GM19025 (cell line): ENCODE measurements around the gene CD226.
"Not testable (repeated sequence)": the region's sequence is repeated elsewhere in the genome, so short reads cannot be mapped to it uniquely, and the experiment has no call there.

ENCODE experiments used
- ATAC-seq: cut with Tn5 transposase; IDR thresholded peaks from one replicate; pipeline ENCODE4 v1.9.1; 2021; ENCODE audit warnings: mild to moderate bottlenecking, low read depth, moderate library complexity; ENCODE audit not compliant: unreplicated experiment

CD226 gene

GRCh38 chr18:69947361-69948133 lies at the start of gene CD226:
Gene CD226 (minus strand): TSS chr18:69947873. CDS start chr18:69947406, 467 bp downstream.
- ATAC-seq = peak; percentile 35

DNA sequence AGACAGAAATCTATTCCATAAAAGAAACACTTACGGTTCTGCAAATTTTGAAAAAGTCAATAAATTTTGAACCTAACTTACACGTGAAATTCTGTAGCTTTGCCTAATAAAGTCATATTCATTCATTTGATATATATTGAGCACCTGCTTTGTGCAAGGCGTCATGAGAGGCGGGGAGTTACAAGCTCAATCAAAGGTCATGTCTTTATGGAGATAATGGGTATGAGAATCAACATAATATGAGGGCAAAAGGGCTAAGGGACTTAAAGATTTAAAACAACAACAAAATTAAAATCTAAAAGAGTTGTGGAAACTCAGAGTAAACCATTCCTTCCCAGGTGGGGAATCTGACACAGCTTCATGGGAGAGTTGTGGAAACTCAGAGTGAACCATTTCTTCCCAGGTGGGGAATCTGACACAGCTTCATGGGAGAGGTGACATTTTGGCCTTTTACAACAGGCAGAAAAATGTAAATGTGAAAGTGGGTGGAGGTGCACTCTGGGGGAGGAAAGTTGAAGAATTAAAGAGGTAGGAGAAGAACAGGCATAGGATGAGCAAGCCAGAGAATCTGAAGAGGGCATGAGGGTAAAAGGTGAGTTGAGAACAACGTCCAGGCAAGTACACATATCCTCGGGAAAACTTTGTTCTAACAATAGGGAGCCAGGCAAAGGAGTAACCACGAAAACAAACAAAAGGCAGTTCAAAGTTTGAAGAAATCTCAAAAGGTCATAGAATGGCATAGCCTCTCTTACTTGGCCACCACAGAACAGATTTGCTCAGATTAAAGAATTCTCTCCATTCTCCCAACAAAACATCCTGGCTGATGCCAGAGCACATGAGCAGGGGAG lies 49.5 kb upstream of the CD226 start:
- no peak for ATAC-seq

DNA sequence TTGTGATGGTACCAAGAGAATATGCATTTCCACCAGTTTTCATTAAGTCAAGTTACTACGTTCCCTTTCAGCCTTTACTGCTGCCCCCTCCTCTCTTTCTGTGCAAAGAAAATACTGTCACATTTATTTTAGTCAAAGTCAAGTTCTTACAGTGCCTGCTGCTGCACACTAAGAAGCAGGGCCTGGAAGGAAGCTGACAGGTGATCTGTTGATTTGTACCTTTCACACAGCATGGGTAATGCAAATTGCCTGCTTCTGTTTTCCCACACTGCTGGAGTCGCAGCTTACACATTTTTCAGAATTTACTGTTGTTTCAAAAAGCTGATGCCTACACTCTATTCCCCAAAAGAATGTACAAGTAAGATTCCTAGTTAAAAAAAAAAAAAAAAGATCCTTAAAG lies 48.7 kb upstream of the CD226 start:
- no peak for ATAC-seq

- no peak for ATAC-seq
Observed at GRCh38 chr18:69995774-69996173, 48.1 kb upstream of the CD226 start.

DNA sequence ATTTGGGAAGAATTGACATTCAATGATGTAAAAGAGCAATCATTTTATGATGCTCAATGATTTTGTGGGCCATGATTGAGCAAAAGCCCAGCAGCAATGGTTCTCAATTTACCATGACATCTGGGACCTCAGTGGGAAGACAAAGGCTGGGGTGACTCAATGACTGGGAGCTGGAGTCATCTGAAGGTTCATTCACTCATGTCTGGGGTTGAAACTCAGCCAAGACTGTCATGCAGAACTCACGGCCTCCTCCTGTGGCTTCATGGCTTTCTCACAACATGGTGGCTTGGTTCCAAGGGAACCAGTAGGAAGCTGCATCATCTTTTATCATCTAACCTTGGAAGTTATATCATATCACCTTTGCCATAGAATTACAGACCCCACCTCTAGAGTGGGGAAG lies 45.1 kb upstream of the CD226 start:
- no peak for ATAC-seq

DNA sequence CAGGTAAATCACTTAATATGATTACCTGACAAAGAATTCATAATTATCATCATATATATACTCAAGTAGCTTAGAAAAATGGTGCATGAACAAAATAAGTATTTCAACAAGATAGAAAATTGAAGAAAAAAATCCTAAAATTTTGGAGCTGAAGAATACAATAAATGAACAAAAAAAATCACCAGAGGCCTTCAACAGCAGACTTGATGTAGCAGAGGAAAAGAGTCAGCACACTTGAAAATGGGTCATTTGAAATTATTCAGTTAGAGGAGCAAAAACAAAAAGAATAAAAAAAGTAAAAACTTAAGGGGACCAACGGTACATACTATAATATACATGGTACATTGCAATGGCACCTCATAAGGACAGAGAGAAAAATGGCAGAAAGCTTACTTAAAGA lies 40.2 kb upstream of the CD226 start:
- no peak for ATAC-seq

DNA sequence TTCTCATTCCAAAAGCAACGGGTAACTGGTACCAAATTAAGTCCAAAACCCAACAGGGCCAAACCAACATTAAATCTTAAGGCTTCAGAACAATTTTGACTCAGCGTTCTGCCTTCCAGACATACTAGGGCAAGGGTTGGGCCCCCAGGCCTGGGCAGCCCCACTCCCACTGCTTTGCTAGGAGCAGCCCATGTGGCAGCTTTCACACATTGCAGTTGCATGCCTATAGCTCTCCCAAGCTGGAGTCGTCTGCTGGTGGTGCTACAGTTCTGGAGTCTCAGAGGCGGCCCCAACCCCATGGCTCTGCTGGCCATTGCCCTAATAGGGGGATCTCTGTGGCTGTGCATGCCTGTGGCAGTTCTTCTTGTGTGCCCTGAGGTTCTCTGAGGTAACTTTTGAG lies 37.6 kb upstream of the CD226 start:
- ATAC-seq = no peak

DNA sequence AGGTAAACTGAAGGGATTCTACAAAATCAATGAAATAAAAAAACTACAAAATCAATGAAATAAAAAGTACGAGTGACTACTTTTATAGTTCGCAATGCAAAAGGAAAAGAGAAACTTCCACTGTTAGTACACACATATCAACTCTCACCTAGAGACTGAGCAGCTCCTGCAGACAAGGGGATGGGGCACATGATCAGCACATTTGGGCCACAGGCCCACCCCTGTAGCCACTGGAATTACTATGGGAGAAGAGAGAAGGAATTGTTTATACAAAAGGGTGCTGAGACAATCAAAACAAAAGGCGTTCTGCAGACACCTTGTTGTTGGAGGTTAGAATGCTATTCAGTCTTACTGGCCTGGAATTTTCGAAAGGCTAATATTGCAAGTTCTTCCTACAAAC lies 34.7 kb upstream of the CD226 start:
- ATAC-seq = no peak

DNA sequence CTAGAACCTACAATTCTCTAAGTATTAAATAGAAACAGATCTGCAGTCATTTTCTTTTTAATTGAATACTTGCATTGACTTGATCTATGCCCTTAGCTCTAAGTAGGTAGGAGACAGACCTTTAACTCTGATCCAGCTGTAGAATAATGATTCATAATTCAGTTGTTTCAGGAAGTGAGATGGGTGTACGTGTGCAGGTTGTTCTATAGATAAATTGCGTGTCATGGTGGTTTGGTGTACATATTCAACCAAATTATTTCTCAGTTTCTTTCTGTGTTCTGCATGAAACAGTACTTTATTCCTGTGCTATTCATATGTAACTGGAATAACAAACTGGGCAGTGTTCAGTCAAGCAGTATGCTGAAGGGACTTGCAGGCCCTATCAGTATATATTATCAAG lies 34.3 kb upstream of the CD226 start:
- no peak for ATAC-seq

GRCh38 chr18:69980982-69981804 lies 33.5 kb upstream of the CD226 start:
- no peak for ATAC-seq

- ATAC-seq = no peak
Observed at GRCh38 chr18:69980509-69980908, 32.8 kb upstream of the CD226 start.

DNA sequence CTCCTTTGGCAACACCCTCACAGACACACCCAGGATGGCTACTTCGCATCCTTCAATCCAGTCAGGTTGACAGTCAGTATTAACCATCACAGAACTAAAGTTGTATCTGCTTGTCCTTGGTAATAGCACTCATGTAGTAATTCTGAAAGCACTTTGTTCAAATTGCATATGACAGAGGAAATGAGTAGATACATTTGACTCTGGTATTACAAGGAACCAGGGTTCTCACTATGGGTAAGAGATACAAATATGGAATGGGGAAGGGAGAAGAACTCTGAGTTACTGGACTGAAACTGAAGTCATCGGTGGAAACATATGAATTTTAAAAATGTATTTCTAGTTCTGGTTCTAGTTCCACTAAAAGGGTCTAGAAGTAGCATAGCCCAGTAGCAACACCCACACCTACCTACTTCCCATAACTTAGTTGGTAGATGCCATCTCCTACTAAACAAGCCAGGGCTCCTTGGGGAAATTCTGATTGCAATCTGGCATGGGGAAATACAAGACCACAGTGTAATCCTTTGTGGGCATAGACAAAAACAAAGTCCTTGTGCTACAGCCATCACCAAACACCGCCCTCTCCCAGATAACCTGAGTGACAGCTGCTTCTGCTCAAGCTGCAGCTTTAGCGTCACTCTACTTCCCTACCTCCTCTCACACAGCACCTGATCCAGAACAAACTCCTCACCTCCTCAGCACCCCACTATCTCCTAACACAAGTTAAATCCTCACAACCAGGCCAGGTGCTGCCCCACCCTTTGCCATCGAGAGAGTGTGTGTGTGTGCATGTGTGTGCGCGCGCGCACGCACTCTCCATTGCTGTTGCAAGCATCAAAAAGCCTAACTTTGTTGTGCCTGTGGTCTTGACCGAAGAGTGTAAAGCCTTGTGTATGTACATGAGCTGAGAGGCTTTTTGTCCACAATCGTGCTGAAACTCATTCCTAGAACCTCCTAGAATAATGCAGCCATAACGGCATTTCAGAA lies 31.4 kb upstream of the CD226 start:
- ATAC-seq = peak; percentile 66

GRCh38 chr18:69975294-69975693 lies 27.6 kb upstream of the CD226 start:
- not testable (repeated sequence) for ATAC-seq

GRCh38 chr18:69974365-69974764 lies 26.7 kb upstream of the CD226 start:
- no peak for ATAC-seq

GRCh38 chr18:69969491-69969890 lies 21.8 kb upstream of the CD226 start:
- ATAC-seq = no peak

DNA sequence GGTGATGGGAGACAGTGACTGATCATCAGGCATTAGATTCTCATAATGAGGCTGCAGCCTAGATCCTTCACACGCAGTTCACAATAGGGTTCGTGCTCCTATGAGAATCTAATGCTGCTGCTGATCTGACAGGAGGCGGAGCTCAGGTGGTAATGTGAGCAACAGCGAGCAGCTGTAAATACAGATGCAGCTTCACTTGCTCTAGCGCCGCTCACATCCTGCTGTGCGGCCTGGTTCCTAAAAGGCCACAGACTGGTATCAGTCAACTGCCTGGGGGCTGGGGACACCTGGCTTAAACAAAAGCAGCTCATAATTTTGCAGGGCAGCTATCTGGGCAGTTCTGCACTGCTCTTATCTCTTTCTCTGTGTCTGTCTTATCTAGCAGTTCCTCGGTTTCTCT lies 20.4 kb upstream of the CD226 start:
- ATAC-seq = no peak

DNA sequence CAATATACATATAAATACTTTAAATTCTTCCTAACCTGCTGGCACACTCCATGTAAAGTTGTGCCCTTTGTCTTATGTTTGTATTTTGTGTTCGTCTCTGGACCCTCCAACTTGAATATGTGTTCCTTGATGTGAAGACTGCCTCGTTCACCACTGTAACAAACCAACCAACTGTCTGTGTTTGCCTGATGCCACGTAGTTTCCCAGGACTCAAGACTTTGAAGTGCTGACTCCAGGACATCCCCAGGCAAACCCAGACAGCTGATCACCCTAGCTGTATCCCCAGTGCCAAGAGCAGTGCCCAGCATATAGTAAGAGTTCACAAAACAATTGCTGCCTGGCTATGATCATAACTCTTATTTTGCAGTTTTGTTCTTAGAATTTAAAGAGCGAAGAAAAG lies 15.5 kb upstream of the CD226 start:
- ATAC-seq = no peak

GRCh38 chr18:69961718-69962117 lies 14.0 kb upstream of the CD226 start:
- no peak for ATAC-seq

- peak; percentile 60 for ATAC-seq
Observed at GRCh38 chr18:69958422-69958821, 10.7 kb upstream of the CD226 start.

GRCh38 chr18:69957747-69958146 lies 10.1 kb upstream of the CD226 start:
- no peak for ATAC-seq
